NT2/D1 (cell line): ENCODE data around the gene TRMT5.

Experiments used
- DNase-seq: peaks from one replicate; pipeline ENCODE4 v3.0.0-alpha.2; 2011; ENCODE audit warnings: low read depth, low spot score
- H3K27me3 ChIP-seq: 2 replicates; pipeline ENCODE4 v1.6.0; 2011; ENCODE audit warnings: mild to moderate bottlenecking; ENCODE audit not compliant: insufficient read length, insufficient read depth
- H3K36me3 ChIP-seq: 2 replicates; pipeline ENCODE4 v1.6.1; 2011; ENCODE audit warnings: mild to moderate bottlenecking, low read length, mixed read lengths; ENCODE audit not compliant: insufficient read depth, insufficient read length
- H3K4me1 ChIP-seq: 2 replicates; pipeline ENCODE4 v1.5.1; 2011; ENCODE audit not compliant: insufficient read depth, insufficient read length
- H3K4me3 ChIP-seq: 2 replicates; pipeline ENCODE4 v1.5.1; 2011; ENCODE audit warnings: low read depth; ENCODE audit not compliant: insufficient read length
- H3K9ac ChIP-seq: 2 replicates; pipeline ENCODE4 v1.6.0; 2011; ENCODE audit warnings: low read depth; ENCODE audit not compliant: insufficient read length
- H3K9me3 ChIP-seq: 2 replicates; pipeline ENCODE4 v1.5.1; 2011; ENCODE audit warnings: mild to moderate bottlenecking, low read length; ENCODE audit not compliant: insufficient read depth
- SUZ12 ChIP-seq: IDR thresholded peaks from 2 replicates; pipeline ENCODE4 v1.6.1; 2011; ENCODE audit not compliant: insufficient read length, insufficient read depth; ENCODE audit errors: extremely low read depth
- YY1 ChIP-seq: IDR thresholded peaks from 2 replicates; pipeline ENCODE4 v1.6.1; 2011; ENCODE audit not compliant: insufficient read length, insufficient read depth
- ZNF274 ChIP-seq: IDR thresholded peaks from 2 replicates; pipeline ENCODE4 v1.6.1; 2011; ENCODE audit warnings: mild to moderate bottlenecking, low read depth, low read length

Gene TRMT5

GRCh38 chr14:60963761-60964160, 17.1 kb downstream of the TRMT5 start:
- no peaks in the 10 kb centered on the region for H3K27me3 ChIP-seq
- DNase-seq = no peak
- H3K4me1 ChIP-seq = no peaks in the 10 kb centered on the region
- TF ChIP-seq ZNF274 (no peak), SUZ12 (no peak), YY1 (no peak)
- no peak overlapping the region for H3K9ac ChIP-seq
- H3K9me3 ChIP-seq = no peaks in the 10 kb centered on the region; the same call in 1 of the 2 replicates
- no peaks in the 10 kb centered on the region for H3K36me3 ChIP-seq
- no peak overlapping the region for H3K4me3 ChIP-seq

GRCh38 chr14:60958146-60958545, 22.7 kb downstream of the TRMT5 start:
- H3K9me3 ChIP-seq = peaks cover 12% of the 10 kb centered on the region
- H3K4me1 ChIP-seq = no peaks in the 10 kb centered on the region
- H3K36me3 ChIP-seq = no peaks in the 10 kb centered on the region
- no peaks in the 10 kb centered on the region for H3K27me3 ChIP-seq
- no peak overlapping the region for H3K4me3 ChIP-seq
- TF ChIP-seq ZNF274 (no peak), YY1 (no peak), SUZ12 (no peak)
- H3K9ac ChIP-seq = no peak overlapping the region
- no peak for DNase-seq

DNA sequence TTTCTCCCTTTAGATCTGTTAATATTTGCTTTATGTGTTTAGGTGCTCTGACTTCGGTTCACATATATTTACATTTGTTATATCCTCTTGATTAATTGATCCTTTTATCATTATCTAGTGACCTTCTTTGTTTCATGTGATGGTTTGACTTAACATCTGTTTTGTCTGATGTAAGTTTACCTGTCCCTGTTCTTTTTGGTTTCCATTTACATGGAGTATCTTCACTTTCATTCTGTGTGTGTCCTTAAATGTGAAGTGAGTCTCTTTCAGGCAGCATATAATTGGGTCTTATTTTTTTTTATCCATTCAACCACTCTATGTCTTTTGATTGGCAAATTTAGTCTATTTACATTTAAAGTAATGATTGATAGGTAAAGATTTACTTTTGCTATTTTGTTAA, 24.2 kb downstream of the TRMT5 start:
- Histone ChIP-seq H3K36me3 (no peaks in the 10 kb centered on the region), H3K4me3 (no peak overlapping the region), H3K27me3 (no peaks in the 10 kb centered on the region), H3K4me1 (no peaks in the 10 kb centered on the region), H3K9me3 (peaks cover 12% of the 10 kb centered on the region), H3K9ac (no peak overlapping the region)
- TF ChIP-seq ZNF274 (no peak), SUZ12 (no peak), YY1 (no peak)
- no peak for DNase-seq

DNA sequence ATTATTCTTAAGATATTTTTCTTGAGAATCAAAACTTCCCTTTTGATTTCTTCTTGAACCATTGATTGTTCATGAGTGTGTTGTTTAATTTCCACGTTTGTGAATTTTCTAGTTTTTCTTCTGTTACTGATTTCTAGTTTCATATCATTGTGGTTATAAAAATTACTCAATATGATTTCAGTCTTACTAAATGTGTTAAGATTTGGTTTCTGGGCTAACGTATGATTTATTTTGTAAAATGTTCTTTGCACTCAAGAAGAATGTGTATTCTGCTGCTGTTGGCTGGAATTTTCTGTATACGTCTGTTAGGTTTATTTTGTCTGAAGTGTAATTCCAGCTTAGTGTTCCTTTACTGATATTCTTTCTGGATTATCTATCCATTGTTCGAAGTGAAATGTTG, 24.7 kb downstream of the TRMT5 start:
- no peak overlapping the region for H3K9ac ChIP-seq
- H3K9me3 ChIP-seq = peaks cover 12% of the 10 kb centered on the region
- no peaks in the 10 kb centered on the region for H3K36me3 ChIP-seq
- no peak for TF ChIP-seq ZNF274
- TF ChIP-seq SUZ12 = no peak
- no peak for TF ChIP-seq YY1
- DNase-seq = no peak
- H3K4me1 ChIP-seq = no peaks in the 10 kb centered on the region
- no peak overlapping the region for H3K4me3 ChIP-seq
- H3K27me3 ChIP-seq = no peaks in the 10 kb centered on the region

- Histone ChIP-seq H3K4me1 (no peaks in the 10 kb centered on the region), H3K9ac (no peak overlapping the region), H3K36me3 (no peaks in the 10 kb centered on the region), H3K27me3 (no peaks in the 10 kb centered on the region), H3K9me3 (peaks cover 3% of the 10 kb centered on the region; the same call in 1 of the 2 replicates), H3K4me3 (no peak overlapping the region)
- TF ChIP-seq SUZ12 = no peak
- no peak for TF ChIP-seq ZNF274
- no peak for TF ChIP-seq YY1
- DNase-seq = no peak
Observed at GRCh38 chr14:60951776-60952435, 29.0 kb downstream of the TRMT5 start.

GRCh38 chr14:60946773-60947172, 34.1 kb downstream of the TRMT5 start:
- Histone ChIP-seq H3K4me3 (no peak overlapping the region), H3K9ac (no peak overlapping the region), H3K27me3 (no peaks in the 10 kb centered on the region), H3K4me1 (no peaks in the 10 kb centered on the region), H3K36me3 (no peaks in the 10 kb centered on the region), H3K9me3 (no peaks in the 10 kb centered on the region)
- no peak for TF ChIP-seq YY1
- no peak for TF ChIP-seq SUZ12
- no peak for TF ChIP-seq ZNF274
- DNase-seq = no peak

DNA sequence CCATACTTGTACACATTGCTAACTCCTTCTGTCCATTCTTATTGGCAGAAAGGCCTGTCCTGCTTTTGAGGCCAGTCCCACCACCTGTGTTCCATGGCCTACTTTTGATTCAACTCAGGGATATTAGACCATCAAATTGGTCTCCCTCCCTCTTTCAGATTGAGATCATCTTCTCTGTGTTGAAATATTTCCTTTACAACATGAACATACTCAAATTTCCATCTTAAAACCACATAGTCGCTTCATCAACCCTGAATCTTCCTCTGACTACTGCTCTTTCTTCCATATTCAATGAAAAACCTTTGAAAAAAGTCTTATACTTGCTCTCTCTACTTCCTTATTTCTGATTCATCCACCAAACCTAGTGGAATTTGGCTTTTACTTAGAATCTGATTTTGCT, 34.9 kb downstream of the TRMT5 start:
- H3K9ac ChIP-seq = no peak overlapping the region
- H3K27me3 ChIP-seq = no peaks in the 10 kb centered on the region
- no peaks in the 10 kb centered on the region for H3K4me1 ChIP-seq
- no peaks in the 10 kb centered on the region for H3K9me3 ChIP-seq
- no peak for DNase-seq
- H3K4me3 ChIP-seq = no peak overlapping the region
- no peaks in the 10 kb centered on the region for H3K36me3 ChIP-seq
- no peak for TF ChIP-seq SUZ12
- TF ChIP-seq ZNF274 = no peak
- TF ChIP-seq YY1 = no peak

- no peaks in the 10 kb centered on the region for H3K4me1 ChIP-seq
- DNase-seq = no peak
Observed at GRCh38 chr14:60944204-60944603, 36.7 kb downstream of the TRMT5 start.

More at GRCh38 chr14:60944204-60944603, 36.7 kb downstream of the TRMT5 start:
- TF ChIP-seq YY1 = no peak
- no peak for TF ChIP-seq SUZ12
- no peaks in the 10 kb centered on the region for H3K9me3 ChIP-seq
- H3K9ac ChIP-seq = no peak overlapping the region
- no peaks in the 10 kb centered on the region for H3K36me3 ChIP-seq
- no peaks in the 10 kb centered on the region for H3K27me3 ChIP-seq
- no peak overlapping the region for H3K4me3 ChIP-seq
